Dermis blood vessel endothelial cell (primary cell): ENCODE data around the gene ADK. TPM values are rescaled to one million over a fixed set of nuclear protein-coding genes. Genes with fewer than 3 reads are reported as not detected.
"Not testable (repeated sequence)": the region's sequence is repeated elsewhere in the genome, so short reads cannot be mapped to it uniquely, and the experiment has no call there.

Experiments used
- DNase-seq: peaks from one replicate; pipeline ENCODE4 v3.0.0; 2010
- total RNA-seq: library from RNA; depleted of rRNA; stranded (reverse); fragments of >200 nt; gene quantifications from 2 replicates; pipeline ENCODE4 v1.2.3, GENCODE V29; 2014

ADK gene
- total RNA-seq, 1 donor from 2014 or later = 15.3 TPM

GRCh38 chr10:74244097-74244685, 93.2 kb downstream of the ADK start:
- DNase-seq = peak; percentile 80

- DNase-seq = no peak
Measured at GRCh38 chr10:74244807-74245206, 93.8 kb downstream of the ADK start.

- no peak for DNase-seq
Measured at GRCh38 chr10:74246495-74246894, 95.5 kb downstream of the ADK start.

GRCh38 chr10:74249865-74250264, 98.8 kb downstream of the ADK start:
- DNase-seq = no peak

- no peak for DNase-seq
Measured at GRCh38 chr10:74255214-74255613, 104.2 kb downstream of the ADK start.

- no peak for DNase-seq
Measured at GRCh38 chr10:74255888-74256357, 104.9 kb downstream of the ADK start.

- no peak for DNase-seq
Measured at GRCh38 chr10:74262856-74263255, 111.8 kb downstream of the ADK start.

- DNase-seq = no peak
Measured at GRCh38 chr10:74263996-74264395, 113.0 kb downstream of the ADK start.

GRCh38 chr10:74272288-74272687, 121.3 kb downstream of the ADK start:
- DNase-seq = no peak

GRCh38 chr10:74275755-74276290, 124.8 kb downstream of the ADK start:
- no peak for DNase-seq

- no peak for DNase-seq
Measured at GRCh38 chr10:74276416-74276815, 125.4 kb downstream of the ADK start.

- DNase-seq = no peak
Measured at GRCh38 chr10:74282151-74282847, 131.3 kb downstream of the ADK start.

- no peak for DNase-seq
Measured at GRCh38 chr10:74282848-74283210, 131.8 kb downstream of the ADK start.

GRCh38 chr10:74289188-74289587, 138.2 kb downstream of the ADK start:
- DNase-seq = no peak

GRCh38 chr10:74289951-74290350, 138.9 kb downstream of the ADK start:
- no peak for DNase-seq

GRCh38 chr10:74290708-74291107, 139.7 kb downstream of the ADK start:
- DNase-seq = no peak

- DNase-seq = no peak
Measured at GRCh38 chr10:74292871-74293427, 141.9 kb downstream of the ADK start.

- peak; percentile 35 for DNase-seq
Measured at GRCh38 chr10:74293686-74294371, 142.8 kb downstream of the ADK start.

GRCh38 chr10:74297389-74298080, 146.5 kb downstream of the ADK start:
- no peak for DNase-seq

- DNase-seq = not testable (repeated sequence)
Measured at GRCh38 chr10:74300074-74300621, 149.1 kb downstream of the ADK start.

- DNase-seq = no peak
Measured at GRCh38 chr10:74300666-74301065, 149.6 kb downstream of the ADK start.

GRCh38 chr10:74305730-74306129, 154.7 kb downstream of the ADK start:
- no peak for DNase-seq
